LNCAP (cell line): ENCODE data around the gene TBC1D8.

ENCODE experiments used
- TF ChIP-seq, protein P1 (sequence below): fragments of 450-650 bp; IDR thresholded peaks from 2 replicates; pipeline ENCODE4 v1.5.1; 2017; ENCODE audit warnings: mild to moderate bottlenecking

TBC1D8 gene

GRCh38 chr2:101140978-101141655 is 10.1 kb downstream of the TBC1D8 start:
- TF ChIP-seq, protein P1, sequence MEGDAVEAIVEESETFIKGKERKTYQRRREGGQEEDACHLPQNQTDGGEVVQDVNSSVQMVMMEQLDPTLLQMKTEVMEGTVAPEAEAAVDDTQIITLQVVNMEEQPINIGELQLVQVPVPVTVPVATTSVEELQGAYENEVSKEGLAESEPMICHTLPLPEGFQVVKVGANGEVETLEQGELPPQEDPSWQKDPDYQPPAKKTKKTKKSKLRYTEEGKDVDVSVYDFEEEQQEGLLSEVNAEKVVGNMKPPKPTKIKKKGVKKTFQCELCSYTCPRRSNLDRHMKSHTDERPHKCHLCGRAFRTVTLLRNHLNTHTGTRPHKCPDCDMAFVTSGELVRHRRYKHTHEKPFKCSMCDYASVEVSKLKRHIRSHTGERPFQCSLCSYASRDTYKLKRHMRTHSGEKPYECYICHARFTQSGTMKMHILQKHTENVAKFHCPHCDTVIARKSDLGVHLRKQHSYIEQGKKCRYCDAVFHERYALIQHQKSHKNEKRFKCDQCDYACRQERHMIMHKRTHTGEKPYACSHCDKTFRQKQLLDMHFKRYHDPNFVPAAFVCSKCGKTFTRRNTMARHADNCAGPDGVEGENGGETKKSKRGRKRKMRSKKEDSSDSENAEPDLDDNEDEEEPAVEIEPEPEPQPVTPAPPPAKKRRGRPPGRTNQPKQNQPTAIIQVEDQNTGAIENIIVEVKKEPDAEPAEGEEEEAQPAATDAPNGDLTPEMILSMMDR = no peak

DNA sequence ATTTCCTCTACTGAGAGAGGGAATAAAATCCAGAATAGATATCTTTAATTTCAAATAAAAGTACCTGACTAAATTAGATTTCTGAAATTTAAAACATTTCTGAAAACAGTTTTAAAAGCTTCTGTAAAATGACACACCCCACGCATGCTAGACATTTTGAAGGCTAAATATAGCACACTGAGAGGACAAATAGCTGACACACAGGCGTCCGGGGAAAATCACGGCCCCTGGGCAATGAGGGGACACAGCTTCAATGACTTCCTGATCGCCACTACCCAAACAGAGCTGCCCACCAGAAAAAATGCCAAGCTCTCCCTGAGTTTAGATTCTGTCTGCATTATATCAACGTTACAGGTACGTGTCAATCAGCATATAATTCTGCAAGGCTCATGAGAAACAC is 10.9 kb downstream of the TBC1D8 start:
- TF ChIP-seq, protein P1 = no peak

DNA sequence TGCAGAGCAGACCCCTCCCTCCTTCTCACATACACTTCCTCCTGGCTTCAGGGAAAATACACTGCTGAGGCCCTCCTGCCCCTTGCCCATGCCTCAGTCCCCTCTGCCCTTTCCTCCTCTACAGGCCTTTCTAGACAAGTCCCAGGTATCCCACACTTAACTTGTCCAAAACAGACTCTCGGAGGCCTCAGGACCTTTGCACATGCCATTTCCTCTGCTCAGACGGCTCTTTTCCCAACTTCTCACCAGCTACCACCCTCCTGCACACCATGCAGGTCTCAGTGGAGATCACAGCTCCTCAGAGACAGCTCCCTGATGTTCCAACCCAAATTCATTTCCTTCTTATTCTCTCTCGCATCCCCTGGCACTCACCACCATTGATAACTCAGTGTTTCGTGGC is 11.7 kb downstream of the TBC1D8 start:
- TF ChIP-seq, protein P1 = no peak

GRCh38 chr2:101135412-101136296 is 15.5 kb downstream of the TBC1D8 start:
- TF ChIP-seq, protein P1 = no peak

GRCh38 chr2:101133492-101134100 is 17.6 kb downstream of the TBC1D8 start:
- TF ChIP-seq, protein P1 = no peak

GRCh38 chr2:101132202-101132601 is 19.0 kb downstream of the TBC1D8 start:
- TF ChIP-seq, protein P1 = no peak

DNA sequence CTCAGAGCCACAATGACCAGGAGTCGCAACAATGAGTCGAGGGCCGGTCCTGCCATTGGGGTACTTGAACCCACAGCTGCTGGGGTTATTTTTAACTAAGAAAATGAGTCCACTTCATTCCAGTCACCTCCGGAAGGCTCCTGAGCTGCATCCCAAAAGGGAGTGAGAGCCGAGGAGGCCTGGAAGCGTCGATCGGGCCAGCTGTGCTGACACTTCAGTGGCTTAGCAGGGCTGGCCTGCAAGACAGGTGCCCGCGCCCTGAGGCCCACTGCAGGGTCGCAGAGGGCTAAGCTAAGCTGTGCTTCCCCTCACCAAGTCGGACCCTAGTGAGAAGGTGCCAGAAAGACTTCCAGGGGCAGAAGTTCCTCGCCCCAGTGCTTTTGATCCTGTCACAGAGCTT is 21.1 kb downstream of the TBC1D8 start:
- TF ChIP-seq, protein P1 = no peak
